K562 (cell line): ENCODE data around the gene CTIF. TPM values are rescaled to one million over a fixed set of nuclear protein-coding genes. Genes with fewer than 3 reads are reported as not detected.

Experiments used
- ATAC-seq: fragments of 200-7000 bp; cut with Tn5 transposase; 3 replicates; pipeline ENCODE4 v1.9.1; 2020; ENCODE audit warnings: moderate library complexity
- BruUV-seq: library from RNA; stranded (reverse); fragments of 400-500 nt; replicated peaks from 2 replicates; lab custom pipeline; 2021; lab: Mats Ljungman, UMichigan
- CTCF ChIA-PET: fragments of 300-600 bp; formaldehyde crosslinking; extraction: SDS; loops from one replicate; lab custom pipeline; 2021; ENCODE audit warnings: low intra/inter-chr PET ratio; lab: Yijun Ruan, JAX
- POLR2A ChIA-PET: fragments of 300-600, 350-650 bp; sonication (Branson Sonifier 250); formaldehyde crosslinking; extraction: SDS; loops from one replicate; lab custom pipeline; 2021; ENCODE audit warnings: antibody characterized with exemption, inconsistent platforms; lab: Yijun Ruan, JAX
- DNase-seq, 4 experiments: peaks; one replicate each; pipeline versions ENCODE4 v3.0.0 to v3.0.0-alpha.2; 2011 to 2018; ENCODE audit warnings: low spot score in 3 of 4, mixed read lengths in 3 of 4; ENCODE audit errors: extremely low read depth in 1 of 4
- FAIRE-seq: peaks from 2 replicates; lab custom pipeline; 2011; peaks lifted over from hg19 to GRCh38; lab: Jason Lieb, UNC
- H2AFZ ChIP-seq: 2 replicates; pipeline ENCODE4 v1.6.0; 2011; ENCODE audit warnings: low read depth, low read length, control low read depth, inconsistent platforms
- H3K27ac ChIP-seq: fragments of 200-600 bp; 3 replicates; pipeline ENCODE4 v1.8.0; 2011; ENCODE audit warnings: low read depth, mild to moderate bottlenecking, control low read depth, inconsistent platforms, low read length, moderate library complexity, mixed read lengths; ENCODE audit errors: extremely low read depth
- H3K27me3 ChIP-seq, 2 experiments: fragments of 300-600 bp in 1 of 2; 2 replicates in 1 of 2; 3 replicates in 1 of 2; pipeline versions ENCODE4 v1.6.0 to v1.8.0; 2011; ENCODE audit warnings: inconsistent platforms in 2 of 2, low read length in 2 of 2, mild to moderate bottlenecking in 1 of 2, mixed read lengths in 1 of 2, moderate library complexity in 1 of 2; ENCODE audit not compliant: control insufficient read depth in 2 of 2, insufficient read depth in 2 of 2
- H3K36me3 ChIP-seq: fragments of 300-600 bp; 3 replicates; pipeline ENCODE4 v1.8.0; 2011; ENCODE audit warnings: mild to moderate bottlenecking, low read length, inconsistent platforms; ENCODE audit not compliant: control insufficient read depth, insufficient read depth
- H3K4me1 ChIP-seq, 2 experiments: fragments of 200-600 bp in 1 of 2; replicated peaks in 1 of 2; 2 replicates in 1 of 2; 3 replicates in 1 of 2; pipeline versions ENCODE4 v1.5.1 to v1.8.0; 2011; ENCODE audit warnings: inconsistent platforms in 2 of 2, low read length in 2 of 2, mild to moderate bottlenecking in 1 of 2, mixed read lengths in 1 of 2, moderate library complexity in 1 of 2; ENCODE audit not compliant: control insufficient read depth in 2 of 2, insufficient read depth in 2 of 2
- H3K4me2 ChIP-seq: 2 replicates; pipeline ENCODE4 v1.6.1; 2011; ENCODE audit warnings: low read length, control low read depth, inconsistent platforms, mixed read lengths; ENCODE audit not compliant: insufficient read depth
- H3K4me3 ChIP-seq: fragments of 200-600 bp; sonication (generic), shearing (Covaris generic); 2 replicates; pipeline ENCODE4 v1.5.1; 2016; ENCODE audit warnings: control low read depth, inconsistent platforms
- H3K79me2 ChIP-seq: fragments of 200-600 bp; 3 replicates; pipeline ENCODE4 v1.8.0; 2011; ENCODE audit warnings: low read length, inconsistent platforms; ENCODE audit not compliant: control insufficient read depth, insufficient read depth
- H3K9ac ChIP-seq, 2 experiments: 2 replicates each; pipeline versions ENCODE4 v1.6.0 to v1.6.1; 2011; ENCODE audit warnings: low read depth in 2 of 2, low read length in 2 of 2, control low read depth in 1 of 2, inconsistent platforms in 1 of 2, mild to moderate bottlenecking in 1 of 2, mixed read lengths in 1 of 2; ENCODE audit not compliant: insufficient read depth in 1 of 2
- H3K9me1 ChIP-seq: one replicate; pipeline ENCODE4 v1.6.0; 2011; ENCODE audit warnings: inconsistent platforms, mild to moderate bottlenecking, low read length, moderate library complexity; ENCODE audit not compliant: control insufficient read depth, insufficient read depth
- H3K9me3 ChIP-seq: replicated peaks from 2 replicates; pipeline ENCODE4 v1.5.1; 2011; ENCODE audit warnings: low read depth, low read length, inconsistent platforms; ENCODE audit not compliant: control insufficient read depth, insufficient read depth
- H4K20me1 ChIP-seq: replicated peaks from 2 replicates; pipeline ENCODE4 v1.6.1; 2011; ENCODE audit warnings: low read length, inconsistent platforms, mixed read lengths; ENCODE audit not compliant: control insufficient read depth, insufficient read depth
- BACH1 ChIP-seq: fragments of 200-800 bp; sonication (Bioruptor generic); IDR thresholded peaks from 2 replicates; pipeline ENCODE4 v1.6.1; 2016; ENCODE audit warnings: missing genetic modification characterization, missing compliant biosample characterization
- ELF1 ChIP-seq: fragments of 200-800 bp; sonication (Bioruptor generic); IDR thresholded peaks from 2 replicates; pipeline ENCODE4 v1.6.1; 2016; ENCODE audit warnings: missing genetic modification characterization, missing compliant biosample characterization
- ERF ChIP-seq: fragments of 450-650 bp; formaldehyde crosslinking; IDR thresholded peaks from 2 replicates; pipeline ENCODE4 v1.4.0; 2020; ENCODE audit warnings: mild to moderate bottlenecking, mixed read lengths
- ESRRB ChIP-seq: fragments of 250-450 bp; sonication (Bioruptor Pico); IDR thresholded peaks from 2 replicates; pipeline ENCODE4 v1.5.0; 2020; ENCODE audit warnings: mild to moderate bottlenecking, moderate library complexity, borderline replicate concordance
- FOXA3 ChIP-seq, 2 experiments: fragments of 450-650 bp in 1 of 2; sonication (generic) in 1 of 2; formaldehyde crosslinking; IDR thresholded peaks in 1 of 2; conservative IDR thresholded peaks in 1 of 2; 2 replicates each; pipeline versions ENCODE4 v1.4.0 to v1.8.0; 2020 to 2022; ENCODE audit warnings: mild to moderate bottlenecking in 2 of 2, missing genetic modification reagents in 1 of 2
- JUND ChIP-seq, 2 experiments: IDR thresholded peaks; 2 replicates in 1 of 2; 3 replicates in 1 of 2; pipeline ENCODE4 v1.6.1; 2011; ENCODE audit warnings: borderline replicate concordance in 2 of 2, low read depth in 2 of 2, low read length in 2 of 2, improper control_type of control experiment in 1 of 2, missing biosample characterization in 1 of 2, missing genetic modification characterization in 1 of 2, missing genetic modification reagents in 1 of 2
- NELFE ChIP-seq: IDR thresholded peaks from 2 replicates; pipeline ENCODE4 v1.6.1; 2011; ENCODE audit warnings: mild to moderate bottlenecking; ENCODE audit not compliant: insufficient read depth, insufficient read length
- PCBP2 ChIP-seq: fragments of 200-400 bp; formaldehyde crosslinking; IDR thresholded peaks from 2 replicates; pipeline ENCODE4 v1.6.1; 2018; ENCODE audit warnings: low read length, low read depth, mild to moderate bottlenecking, moderate library complexity; ENCODE audit not compliant: poor library complexity, severe bottlenecking
- POLR3G ChIP-seq: IDR thresholded peaks from 2 replicates; pipeline ENCODE4 v1.6.1; 2011; ENCODE audit not compliant: insufficient read length, insufficient replicate concordance; ENCODE audit errors: extremely low read depth
- STAT5B ChIP-seq: fragments of 250-450 bp; sonication (Bioruptor Pico); IDR thresholded peaks from 2 replicates; pipeline ENCODE4 v1.8.0; 2021; ENCODE audit warnings: mild to moderate bottlenecking, inconsistent platforms
- ZC3H4 ChIP-seq: sonication (generic); formaldehyde crosslinking; IDR thresholded peaks from 2 replicates; pipeline ENCODE4 v1.9.0; 2021; ENCODE audit warnings: missing genetic modification reagents, borderline replicate concordance
- ZEB2 ChIP-seq: fragments of 450-650 bp; IDR thresholded peaks from 2 replicates; pipeline ENCODE4 v1.6.1; 2016
- ZFP30 ChIP-seq: fragments of 250-450 bp; sonication (Bioruptor Pico); IDR thresholded peaks from 2 replicates; pipeline ENCODE4 v1.8.0; 2022; ENCODE audit warnings: moderate library complexity, mild to moderate bottlenecking, inconsistent platforms, borderline replicate concordance
- ZNF23 ChIP-seq: fragments of 250-450 bp; sonication (Bioruptor Pico); IDR thresholded peaks from 2 replicates; pipeline ENCODE4 v1.4.0; 2020; ENCODE audit warnings: mild to moderate bottlenecking
- ZNF41 ChIP-seq: fragments of 250-450 bp; sonication (Bioruptor Pico); conservative IDR thresholded peaks from 2 replicates; pipeline ENCODE4 v1.4.0; 2020; ENCODE audit warnings: mild to moderate bottlenecking
- ZSCAN29 ChIP-seq: fragments of 450-650 bp; IDR thresholded peaks from 2 replicates; pipeline ENCODE4 v1.6.1; 2017
- WGBS: fragments of 100-300 bp; shearing (Covaris generic); methylation state at CpG from one replicate; pipeline ENCODE4 v1.1.6; 2016; ENCODE audit warnings: low coverage, mixed read lengths; ENCODE audit not compliant: insufficient coverage; ENCODE audit errors: missing lambda C conversion rate; 5-methylcytosine and 5-hydroxymethylcytosine counted together
- in situ Hi-C: fragments of 300-500 bp; cut with MboI; formaldehyde crosslinking; loops from 4 replicates; pipeline ENCODE4 v1.15.0; 2018; ENCODE audit warnings: inconsistent platforms, mixed read lengths
- intact Hi-C: fragments of 100-400 bp; cut with micrococcal nuclease; formaldehyde crosslinking; loops from 2 replicates; pipeline ENCODE4 v1.14.2; 2022
- polyA plus RNA-seq, 8 experiments: library from polyadenylated mRNA; depleted of rRNA in 4 of 8; stranded (reverse) in 5 of 8; unstranded in 3 of 8; fragments of >200 nt; fragmentation: Nextera tagmentation in 2 of 8; fragmentation: Illumina TruSeq in 1 of 8; extraction: Ambion mirVana in 2 of 8; extraction: Trizol in 1 of 8; gene quantifications; 2 replicates each; pipeline versions ENCODE4 v1.2.1 to v1.2.3, GENCODE V29; 2011 to 2014; ENCODE audit warnings: inconsistent platforms in 1 of 8, missing spikeins in 1 of 8
- total RNA-seq, 7 experiments: library from RNA; depleted of rRNA in 6 of 7; stranded (reverse); fragments of >200 nt in 6 of 7; fragmentation: Illumina TruSeq in 2 of 7; extraction: Trizol in 2 of 7; gene quantifications; 2 replicates each; pipeline versions ENCODE4 v1.2.1 to v1.2.3, GENCODE V29; 2011 to 2021; ENCODE audit warnings: low replicate concordance in 1 of 7
- TF ChIP-seq, protein P1 (sequence below): fragments of 450-650 bp; formaldehyde crosslinking; IDR thresholded peaks from 2 replicates; pipeline ENCODE4 v1.4.0; 2020; ENCODE audit warnings: mild to moderate bottlenecking, moderate library complexity
- TF ChIP-seq, protein P2 (sequence below): fragments of 450-650 bp; conservative IDR thresholded peaks from 2 replicates; pipeline ENCODE4 v1.6.1; 2016; ENCODE audit warnings: missing genetic modification characterization, low read depth, mild to moderate bottlenecking, missing compliant biosample characterization, moderate library complexity
- TF ChIP-seq, protein P3 (sequence below): fragments of 250-450 bp; sonication (Bioruptor Pico); IDR thresholded peaks from 2 replicates; pipeline ENCODE4 v1.5.0; 2021

CTIF gene
- total and polyA plus RNA-seq, 9 of the 15 experiments (the other 6 are each of a cell fraction or from before 2014, with no cell fraction given): 0.17 to 11.5 (median 2.2) TPM

DNA sequence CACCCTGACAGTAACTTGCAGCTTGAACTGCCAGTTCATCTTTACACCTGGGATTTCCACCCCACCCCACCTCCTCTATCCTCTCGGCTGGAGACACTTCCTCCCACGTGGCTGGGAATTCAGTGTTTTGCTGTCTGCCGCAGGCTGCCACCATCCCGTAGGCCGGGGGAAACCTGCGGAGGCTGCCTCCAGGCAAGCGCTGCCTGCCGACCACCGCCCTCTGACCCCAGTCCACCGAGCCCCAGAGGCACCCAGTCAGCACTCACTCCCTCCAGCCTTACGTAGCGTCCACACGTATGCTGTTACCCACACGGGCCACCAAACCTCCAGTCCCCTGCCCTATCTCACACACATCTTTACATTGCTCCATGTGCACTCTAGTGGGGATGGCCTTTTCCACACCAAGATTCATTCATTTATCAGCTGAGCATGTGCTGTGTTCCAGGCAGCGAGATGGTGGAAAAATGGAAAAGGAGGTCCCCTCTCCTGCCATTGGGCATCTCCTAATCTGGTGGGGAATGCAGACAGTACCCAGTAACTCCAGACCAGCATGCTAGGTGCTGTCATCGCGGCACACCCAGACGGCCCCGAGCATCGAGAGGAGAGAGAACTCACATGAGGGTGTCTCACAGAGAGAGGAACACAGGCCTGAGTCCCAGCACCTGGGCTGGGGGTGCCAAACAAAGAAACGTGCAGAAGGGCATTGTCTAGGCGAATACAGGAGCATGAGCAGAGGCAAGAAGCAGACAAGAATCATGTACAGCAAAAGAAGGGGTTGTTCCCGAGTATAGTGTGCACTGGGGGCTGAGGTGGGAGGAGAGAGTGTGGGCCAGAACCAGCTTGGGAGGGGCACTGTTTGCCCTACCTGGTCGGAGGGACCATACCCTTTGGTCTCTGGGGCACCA, 245.0 kb downstream of the CTIF start:
- H3K27ac ChIP-seq: no peak overlapping the region
- no TSS peak for BruUV-seq

More for the DNA sequence above, 245.0 kb downstream of the CTIF start:
- H3K36me3 ChIP-seq: no peaks in the 10 kb centered on the region
- ChIA-PET CTCF (interaction anchor here (0.5 kb wide), 1 partner anchor 13 kb away, joined by 3 read pairs; no protein-coding TSS in a partner anchor), POLR2A (no interaction called here)
- TF ChIP-seq ZC3H4 (no peak), JUND (IDR thresholded peaks at IDR 0.05; ENCODE audit: borderline replicate concordance, low read depth, low read length) (no peak), JUND (tag; IDR thresholded peaks at IDR 0.05; ENCODE audit: borderline replicate concordance, low read depth, low read length) (no peak), ZSCAN29 (no peak), ZNF23 (CRISPR knock-in tag) (no peak), BACH1 (tag) (no peak), ERF (CRISPR knock-in tag) (no peak), ZFP30 (CRISPR knock-in tag) (no peak), PCBP2 (no peak), ESRRB (CRISPR knock-in tag) (no peak), FOXA3 (CRISPR knock-in tag; conservative IDR thresholded peaks at IDR 0.05 in 1 of 2, IDR thresholded peaks at IDR 0.05 in 1 of 2) (no peak), POLR3G (no peak), ELF1 (tag) (no peak), ZNF41 (no peak), NELFE (no peak), ZEB2 (no peak), STAT5B (CRISPR knock-in tag) (no peak)
- TF ChIP-seq, protein P1, sequence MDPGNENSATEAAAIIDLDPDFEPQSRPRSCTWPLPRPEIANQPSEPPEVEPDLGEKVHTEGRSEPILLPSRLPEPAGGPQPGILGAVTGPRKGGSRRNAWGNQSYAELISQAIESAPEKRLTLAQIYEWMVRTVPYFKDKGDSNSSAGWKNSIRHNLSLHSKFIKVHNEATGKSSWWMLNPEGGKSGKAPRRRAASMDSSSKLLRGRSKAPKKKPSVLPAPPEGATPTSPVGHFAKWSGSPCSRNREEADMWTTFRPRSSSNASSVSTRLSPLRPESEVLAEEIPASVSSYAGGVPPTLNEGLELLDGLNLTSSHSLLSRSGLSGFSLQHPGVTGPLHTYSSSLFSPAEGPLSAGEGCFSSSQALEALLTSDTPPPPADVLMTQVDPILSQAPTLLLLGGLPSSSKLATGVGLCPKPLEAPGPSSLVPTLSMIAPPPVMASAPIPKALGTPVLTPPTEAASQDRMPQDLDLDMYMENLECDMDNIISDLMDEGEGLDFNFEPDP: no peak
- TF ChIP-seq, protein P2, sequence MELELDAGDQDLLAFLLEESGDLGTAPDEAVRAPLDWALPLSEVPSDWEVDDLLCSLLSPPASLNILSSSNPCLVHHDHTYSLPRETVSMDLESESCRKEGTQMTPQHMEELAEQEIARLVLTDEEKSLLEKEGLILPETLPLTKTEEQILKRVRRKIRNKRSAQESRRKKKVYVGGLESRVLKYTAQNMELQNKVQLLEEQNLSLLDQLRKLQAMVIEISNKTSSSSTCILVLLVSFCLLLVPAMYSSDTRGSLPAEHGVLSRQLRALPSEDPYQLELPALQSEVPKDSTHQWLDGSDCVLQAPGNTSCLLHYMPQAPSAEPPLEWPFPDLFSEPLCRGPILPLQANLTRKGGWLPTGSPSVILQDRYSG (tag): no peak
- TF ChIP-seq, protein P3, sequence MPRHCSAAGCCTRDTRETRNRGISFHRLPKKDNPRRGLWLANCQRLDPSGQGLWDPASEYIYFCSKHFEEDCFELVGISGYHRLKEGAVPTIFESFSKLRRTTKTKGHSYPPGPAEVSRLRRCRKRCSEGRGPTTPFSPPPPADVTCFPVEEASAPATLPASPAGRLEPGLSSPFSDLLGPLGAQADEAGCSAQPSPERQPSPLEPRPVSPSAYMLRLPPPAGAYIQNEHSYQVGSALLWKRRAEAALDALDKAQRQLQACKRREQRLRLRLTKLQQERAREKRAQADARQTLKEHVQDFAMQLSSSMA (CRISPR knock-in tag): no peak
- no peak overlapping the region for H3K4me3 ChIP-seq
- no peak for DNase-seq
- no peaks in the 10 kb centered on the region for H3K79me2 ChIP-seq
- no peaks in the 10 kb centered on the region for H3K27me3 ChIP-seq
- no peaks in the 10 kb centered on the region for H3K9me3 ChIP-seq
- intact Hi-C loops (loop anchor here (5.0 to 10.0 kb wide), 2 partner anchors 111 to 163 kb away; no protein-coding TSS in a partner anchor), in situ Hi-C loops (no loop called here)
- 76% methylated on average over 16 of the region's 24 CpGs for WGBS
- H2AFZ ChIP-seq: no peak overlapping the region
- H3K9me1 ChIP-seq: no peaks in the 10 kb centered on the region
- peaks cover 14% of the 10 kb centered on the region for H4K20me1 ChIP-seq
- peaks cover 18 to 36% of the 10 kb centered on the region in 2 experiments for H3K4me1 ChIP-seq
- no peak for FAIRE-seq
- no peak overlapping the region for H3K9ac ChIP-seq
- no peak overlapping the region for H3K4me2 ChIP-seq
- no peak for ATAC-seq
